K562 (cell line): ENCODE data around the gene UNC119B. TPM values are rescaled to one million over a fixed set of nuclear protein-coding genes. Genes with fewer than 3 reads are reported as not detected.

Experiments used
- BACH1 ChIP-seq: fragments of 200-800 bp; sonication (Bioruptor generic); IDR thresholded peaks from 2 replicates; pipeline ENCODE4 v1.6.1; 2016; ENCODE audit warnings: missing genetic modification characterization, missing compliant biosample characterization
- FOXA3 ChIP-seq, 2 experiments: fragments of 450-650 bp in 1 of 2; sonication (generic) in 1 of 2; formaldehyde crosslinking; IDR thresholded peaks in 1 of 2; conservative IDR thresholded peaks in 1 of 2; 2 replicates each; pipeline versions ENCODE4 v1.4.0 to v1.8.0; 2020 to 2022; ENCODE audit warnings: mild to moderate bottlenecking in 2 of 2, missing genetic modification reagents in 1 of 2
- HNRNPL ChIP-seq: fragments of 200-400 bp; formaldehyde crosslinking; IDR thresholded peaks from 2 replicates; pipeline ENCODE4 v1.6.1; 2017; ENCODE audit warnings: low read depth, mild to moderate bottlenecking, low read length
- ILF3 ChIP-seq: fragments of 450-650 bp; IDR thresholded peaks from 2 replicates; pipeline ENCODE4 v1.6.1; 2018; ENCODE audit warnings: antibody characterized with exemption, mild to moderate bottlenecking, moderate library complexity, borderline replicate concordance
- IRF2 ChIP-seq: sonication (generic); formaldehyde crosslinking; IDR thresholded peaks from 2 replicates; pipeline ENCODE4 v1.8.1; 2022; ENCODE audit warnings: mild to moderate bottlenecking, missing genetic modification reagents
- POU5F1 ChIP-seq: fragments of 150-350 bp; IDR thresholded peaks from 2 replicates; pipeline ENCODE4 v1.6.1; 2014; ENCODE audit warnings: borderline replicate concordance, low read length, low read depth, mild to moderate bottlenecking; ENCODE audit not compliant: partially characterized antibody
- RBM25 ChIP-seq: fragments of 200-400 bp; formaldehyde crosslinking; IDR thresholded peaks from 2 replicates; pipeline ENCODE4 v1.6.1; 2018; ENCODE audit warnings: low read length, low read depth, moderate library complexity; ENCODE audit not compliant: severe bottlenecking
- SMAD2 ChIP-seq: fragments of 150-350 bp; IDR thresholded peaks from 2 replicates; pipeline ENCODE4 v1.6.1; 2014; ENCODE audit warnings: low read depth, mild to moderate bottlenecking, low read length
- SMARCC2 ChIP-seq: fragments of 450-650 bp; IDR thresholded peaks from 2 replicates; pipeline ENCODE4 v1.6.1; 2017; ENCODE audit warnings: antibody characterized with exemption, moderate library complexity, mild to moderate bottlenecking, low read depth
- TFAM ChIP-seq: fragments of 250-450 bp; sonication (Bioruptor Pico); conservative IDR thresholded peaks from 2 replicates; pipeline ENCODE4 v1.5.0; 2021; ENCODE audit warnings: mild to moderate bottlenecking, moderate library complexity
- TSC22D4 ChIP-seq: fragments of 450-650 bp; IDR thresholded peaks from 2 replicates; pipeline ENCODE4 v1.6.1; 2016; ENCODE audit warnings: missing genetic modification characterization, missing biosample characterization, control low read depth
- U2AF2 ChIP-seq: fragments of 200-400 bp; formaldehyde crosslinking; optimal IDR thresholded peaks from 2 replicates; pipeline ENCODE3; 2017; ENCODE audit warnings: low read depth, mild to moderate bottlenecking, low read length
- ZBED1 ChIP-seq: IDR thresholded peaks from 2 replicates; pipeline ENCODE4 v1.6.1; 2014
- ZKSCAN3 ChIP-seq: fragments of 250-450 bp; sonication (Bioruptor Pico); IDR thresholded peaks from 2 replicates; pipeline ENCODE4 v1.4.0; 2020
- ZNF146 ChIP-seq: IDR thresholded peaks from one replicate; pipeline ENCODE4 v1.6.1; 2018; ENCODE audit warnings: missing compliant biosample characterization; ENCODE audit not compliant: unreplicated experiment
- ZNF165 ChIP-seq: fragments of 250-450 bp; sonication (Bioruptor Pico); IDR thresholded peaks from 2 replicates; pipeline ENCODE4 v1.4.0; 2020; ENCODE audit warnings: borderline replicate concordance
- ZNF311 ChIP-seq: fragments of 250-450 bp; sonication (Bioruptor Pico); IDR thresholded peaks from 2 replicates; pipeline ENCODE4 v1.4.0; 2020; ENCODE audit warnings: mild to moderate bottlenecking, moderate library complexity
- polyA plus RNA-seq, 8 experiments: library from polyadenylated mRNA; depleted of rRNA in 4 of 8; stranded (reverse) in 5 of 8; unstranded in 3 of 8; fragments of >200 nt; fragmentation: Nextera tagmentation in 2 of 8; fragmentation: Illumina TruSeq in 1 of 8; extraction: Ambion mirVana in 2 of 8; extraction: Trizol in 1 of 8; gene quantifications; 2 replicates each; pipeline versions ENCODE4 v1.2.1 to v1.2.3, GENCODE V29; 2011 to 2014; ENCODE audit warnings: inconsistent platforms in 1 of 8, missing spikeins in 1 of 8
- total RNA-seq, 7 experiments: library from RNA; depleted of rRNA in 6 of 7; stranded (reverse); fragments of >200 nt in 6 of 7; fragmentation: Illumina TruSeq in 2 of 7; extraction: Trizol in 2 of 7; gene quantifications; 2 replicates each; pipeline versions ENCODE4 v1.2.1 to v1.2.3, GENCODE V29; 2011 to 2021; ENCODE audit warnings: low replicate concordance in 1 of 7
- TF ChIP-seq, protein P1 (sequence below): fragments of 250-450 bp; sonication (Bioruptor Pico); IDR thresholded peaks from 2 replicates; pipeline ENCODE4 v1.4.0; 2020
- TF ChIP-seq, protein P2 (sequence below): sonication (generic); formaldehyde crosslinking; IDR thresholded peaks from 2 replicates; pipeline ENCODE4 v1.8.0; 2023; ENCODE audit warnings: mild to moderate bottlenecking, missing genetic modification reagents

UNC119B gene
- total and polyA plus RNA-seq, 9 of the 15 experiments (the other 6 are each of a cell fraction or from before 2014, with no cell fraction given), result 4.0 to 34.5 (median 15.1) TPM

DNA sequence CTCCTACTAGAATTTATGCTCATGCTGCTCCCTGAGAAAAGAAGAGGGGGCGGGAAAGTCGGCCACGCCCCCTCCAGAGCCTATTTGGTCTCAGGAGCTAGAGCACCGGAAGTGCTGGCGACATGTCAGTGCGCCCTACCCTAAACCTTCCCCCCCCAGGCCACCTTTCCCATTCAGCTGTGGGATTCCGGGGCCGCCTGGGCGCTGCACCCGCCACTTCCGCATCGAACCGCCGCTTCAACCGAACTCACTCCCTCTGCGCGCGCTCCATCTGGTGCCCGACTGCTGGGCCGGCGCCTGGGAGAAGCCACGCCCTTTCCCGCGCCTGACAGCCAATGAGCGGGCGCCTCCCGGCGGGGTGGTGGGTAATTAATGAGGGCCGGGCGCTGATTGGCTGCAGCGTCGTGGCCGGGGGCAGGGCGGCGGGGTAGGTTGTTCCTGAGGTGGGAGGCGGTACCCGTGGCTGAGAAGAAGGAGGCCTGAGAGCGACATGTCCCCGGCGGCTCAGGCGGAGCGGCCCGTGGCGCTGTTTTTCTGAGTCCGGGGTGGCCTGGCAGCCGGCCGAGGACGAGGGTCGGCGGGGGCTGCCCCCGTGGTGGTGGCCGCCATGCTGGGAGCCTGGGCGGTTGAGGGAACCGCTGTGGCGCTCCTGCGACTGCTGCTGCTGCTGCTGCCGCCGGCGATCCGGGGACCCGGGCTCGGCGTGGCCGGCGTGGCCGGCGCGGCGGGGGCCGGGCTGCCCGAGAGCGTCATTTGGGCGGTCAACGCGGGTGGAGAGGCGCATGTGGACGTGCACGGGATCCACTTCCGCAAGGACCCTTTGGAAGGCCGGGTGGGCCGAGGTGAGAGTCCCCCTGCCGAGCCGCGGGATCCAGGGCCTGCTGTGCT is 23.3 kb upstream of the UNC119B start, which contains the start of gene MLEC (continued):
- TF ChIP-seq TFAM (CRISPR knock-in tag) (no peak), POU5F1 (peak; percentile 10), RBM25 (peak; percentile 97), HNRNPL (no peak), ILF3 (no peak), SMAD2 (no peak), U2AF2 (no peak), TSC22D4 (tag) (no peak), ZNF146 (CRISPR knock-in tag) (no peak), ZKSCAN3 (CRISPR knock-in tag) (no peak), FOXA3 (CRISPR knock-in tag; conservative IDR thresholded peaks at IDR 0.05 in 1 of 2, IDR thresholded peaks at IDR 0.05 in 1 of 2) (peak in 1 of 2 experiments; percentile 33; a peak in 1 of 4 replicates), ZNF165 (CRISPR knock-in tag) (no peak), ZBED1 (no peak), IRF2 (CRISPR knock-in tag) (no peak), SMARCC2 (no peak; the same call in 1 of the 2 replicates), BACH1 (tag) (no peak), ZNF311 (CRISPR knock-in tag) (no peak)
- TF ChIP-seq, protein P1, sequence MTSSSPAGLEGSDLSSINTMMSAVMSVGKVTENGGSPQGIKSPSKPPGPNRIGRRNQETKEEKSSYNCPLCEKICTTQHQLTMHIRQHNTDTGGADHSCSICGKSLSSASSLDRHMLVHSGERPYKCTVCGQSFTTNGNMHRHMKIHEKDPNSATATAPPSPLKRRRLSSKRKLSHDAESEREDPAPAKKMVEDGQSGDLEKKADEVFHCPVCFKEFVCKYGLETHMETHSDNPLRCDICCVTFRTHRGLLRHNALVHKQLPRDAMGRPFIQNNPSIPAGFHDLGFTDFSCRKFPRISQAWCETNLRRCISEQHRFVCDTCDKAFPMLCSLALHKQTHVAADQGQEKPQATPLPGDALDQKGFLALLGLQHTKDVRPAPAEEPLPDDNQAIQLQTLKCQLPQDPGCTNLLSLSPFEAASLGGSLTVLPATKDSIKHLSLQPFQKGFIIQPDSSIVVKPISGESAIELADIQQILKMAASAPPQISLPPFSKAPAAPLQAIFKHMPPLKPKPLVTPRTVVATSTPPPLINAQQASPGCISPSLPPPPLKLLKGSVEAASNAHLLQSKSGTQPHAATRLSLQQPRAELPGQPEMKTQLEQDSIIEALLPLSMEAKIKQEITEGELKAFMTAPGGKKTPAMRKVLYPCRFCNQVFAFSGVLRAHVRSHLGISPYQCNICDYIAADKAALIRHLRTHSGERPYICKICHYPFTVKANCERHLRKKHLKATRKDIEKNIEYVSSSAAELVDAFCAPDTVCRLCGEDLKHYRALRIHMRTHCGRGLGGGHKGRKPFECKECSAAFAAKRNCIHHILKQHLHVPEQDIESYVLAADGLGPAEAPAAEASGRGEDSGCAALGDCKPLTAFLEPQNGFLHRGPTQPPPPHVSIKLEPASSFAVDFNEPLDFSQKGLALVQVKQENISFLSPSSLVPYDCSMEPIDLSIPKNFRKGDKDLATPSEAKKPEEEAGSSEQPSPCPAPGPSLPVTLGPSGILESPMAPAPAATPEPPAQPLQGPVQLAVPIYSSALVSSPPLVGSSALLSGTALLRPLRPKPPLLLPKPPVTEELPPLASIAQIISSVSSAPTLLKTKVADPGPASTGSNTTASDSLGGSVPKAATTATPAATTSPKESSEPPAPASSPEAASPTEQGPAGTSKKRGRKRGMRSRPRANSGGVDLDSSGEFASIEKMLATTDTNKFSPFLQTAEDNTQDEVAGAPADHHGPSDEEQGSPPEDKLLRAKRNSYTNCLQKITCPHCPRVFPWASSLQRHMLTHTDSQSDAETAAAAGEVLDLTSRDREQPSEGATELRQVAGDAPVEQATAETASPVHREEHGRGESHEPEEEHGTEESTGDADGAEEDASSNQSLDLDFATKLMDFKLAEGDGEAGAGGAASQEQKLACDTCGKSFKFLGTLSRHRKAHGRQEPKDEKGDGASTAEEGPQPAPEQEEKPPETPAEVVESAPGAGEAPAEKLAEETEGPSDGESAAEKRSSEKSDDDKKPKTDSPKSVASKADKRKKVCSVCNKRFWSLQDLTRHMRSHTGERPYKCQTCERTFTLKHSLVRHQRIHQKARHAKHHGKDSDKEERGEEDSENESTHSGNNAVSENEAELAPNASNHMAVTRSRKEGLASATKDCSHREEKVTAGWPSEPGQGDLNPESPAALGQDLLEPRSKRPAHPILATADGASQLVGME, result peak; percentile 29; the same call in 1 of the 2 replicates
- TF ChIP-seq, protein P2, sequence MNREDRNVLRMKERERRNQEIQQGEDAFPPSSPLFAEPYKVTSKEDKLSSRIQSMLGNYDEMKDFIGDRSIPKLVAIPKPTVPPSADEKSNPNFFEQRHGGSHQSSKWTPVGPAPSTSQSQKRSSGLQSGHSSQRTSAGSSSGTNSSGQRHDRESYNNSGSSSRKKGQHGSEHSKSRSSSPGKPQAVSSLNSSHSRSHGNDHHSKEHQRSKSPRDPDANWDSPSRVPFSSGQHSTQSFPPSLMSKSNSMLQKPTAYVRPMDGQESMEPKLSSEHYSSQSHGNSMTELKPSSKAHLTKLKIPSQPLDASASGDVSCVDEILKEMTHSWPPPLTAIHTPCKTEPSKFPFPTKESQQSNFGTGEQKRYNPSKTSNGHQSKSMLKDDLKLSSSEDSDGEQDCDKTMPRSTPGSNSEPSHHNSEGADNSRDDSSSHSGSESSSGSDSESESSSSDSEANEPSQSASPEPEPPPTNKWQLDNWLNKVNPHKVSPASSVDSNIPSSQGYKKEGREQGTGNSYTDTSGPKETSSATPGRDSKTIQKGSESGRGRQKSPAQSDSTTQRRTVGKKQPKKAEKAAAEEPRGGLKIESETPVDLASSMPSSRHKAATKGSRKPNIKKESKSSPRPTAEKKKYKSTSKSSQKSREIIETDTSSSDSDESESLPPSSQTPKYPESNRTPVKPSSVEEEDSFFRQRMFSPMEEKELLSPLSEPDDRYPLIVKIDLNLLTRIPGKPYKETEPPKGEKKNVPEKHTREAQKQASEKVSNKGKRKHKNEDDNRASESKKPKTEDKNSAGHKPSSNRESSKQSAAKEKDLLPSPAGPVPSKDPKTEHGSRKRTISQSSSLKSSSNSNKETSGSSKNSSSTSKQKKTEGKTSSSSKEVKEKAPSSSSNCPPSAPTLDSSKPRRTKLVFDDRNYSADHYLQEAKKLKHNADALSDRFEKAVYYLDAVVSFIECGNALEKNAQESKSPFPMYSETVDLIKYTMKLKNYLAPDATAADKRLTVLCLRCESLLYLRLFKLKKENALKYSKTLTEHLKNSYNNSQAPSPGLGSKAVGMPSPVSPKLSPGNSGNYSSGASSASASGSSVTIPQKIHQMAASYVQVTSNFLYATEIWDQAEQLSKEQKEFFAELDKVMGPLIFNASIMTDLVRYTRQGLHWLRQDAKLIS, result no peak
